ENCODE measurements around the gene NEBL.

Gene NEBL

DNA sequence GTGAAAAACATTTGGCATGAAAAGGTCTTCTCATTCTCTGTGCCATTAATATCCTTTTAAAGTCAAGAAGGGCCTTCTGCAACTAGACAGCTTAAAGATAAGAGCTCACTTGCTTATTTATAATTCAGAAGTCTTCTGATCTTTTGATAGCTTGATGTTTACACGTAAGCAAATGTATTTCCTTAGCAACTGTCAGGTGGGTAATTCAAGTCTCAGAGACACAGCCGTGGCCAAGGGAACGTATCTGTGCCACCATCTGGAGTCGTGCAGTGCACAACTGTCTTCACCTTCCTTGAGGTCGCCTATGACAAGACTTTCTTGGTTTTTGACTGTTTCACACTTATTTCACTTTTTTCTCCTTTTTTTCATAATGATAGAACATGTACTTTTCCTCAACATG, 4.0 kb upstream of the NEBL start:
- DNase-seq (ENCODE audit: low read depth): no peak

DNA sequence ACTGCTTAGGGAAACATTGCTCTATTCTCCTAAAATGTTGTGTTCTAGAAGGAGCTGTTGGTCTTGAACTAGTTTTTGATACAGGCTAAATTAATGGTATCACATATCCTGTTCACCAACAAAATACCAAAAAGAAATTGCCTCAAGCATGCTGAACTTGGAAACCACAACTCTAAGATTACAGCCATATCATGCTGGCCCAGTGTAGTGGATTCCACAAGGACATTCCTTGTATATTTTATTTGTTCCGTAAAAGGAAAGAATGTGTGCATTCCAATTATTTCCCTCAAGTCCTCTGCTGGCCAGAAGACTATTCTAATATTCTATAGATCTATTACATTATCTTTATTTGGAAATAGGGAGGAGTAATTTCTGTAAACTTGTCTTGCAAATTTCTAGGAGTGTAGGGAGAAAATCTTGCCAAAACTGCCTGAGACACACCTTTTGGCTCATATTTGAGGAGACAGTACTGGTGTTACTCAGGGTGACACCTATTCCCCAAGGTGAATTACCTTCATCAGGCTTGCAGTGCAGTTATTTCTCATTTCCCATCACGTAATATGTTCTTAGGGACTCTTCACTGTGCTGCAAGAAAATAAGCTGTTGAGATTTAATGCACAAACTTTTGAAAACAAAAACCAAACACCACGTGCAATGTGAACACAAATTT, 1.9 kb upstream of the NEBL start:
- DNase-seq (ENCODE audit: low read depth): peak; percentile 77

DNA sequence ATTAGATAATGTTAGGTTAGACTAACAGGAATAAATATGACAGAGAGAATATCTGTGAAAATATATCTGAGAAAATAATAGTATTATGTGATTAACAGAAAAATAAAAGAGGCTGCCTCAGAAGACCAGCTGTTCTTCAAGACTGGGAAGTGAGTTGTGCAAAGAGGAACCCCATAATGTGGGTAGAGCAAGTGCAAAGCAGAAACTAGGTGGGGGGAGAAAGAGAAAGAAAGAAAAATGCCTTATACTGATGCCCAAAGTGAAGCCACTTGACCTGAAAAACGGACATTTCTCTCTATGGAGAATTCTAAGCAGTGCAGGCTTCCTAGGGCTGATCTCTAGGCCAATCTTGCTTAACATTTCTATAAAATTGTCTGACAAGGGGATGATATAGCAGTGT, 3.8 kb downstream of the NEBL start:
- no peak for DNase-seq (ENCODE audit: low read depth)

DNA sequence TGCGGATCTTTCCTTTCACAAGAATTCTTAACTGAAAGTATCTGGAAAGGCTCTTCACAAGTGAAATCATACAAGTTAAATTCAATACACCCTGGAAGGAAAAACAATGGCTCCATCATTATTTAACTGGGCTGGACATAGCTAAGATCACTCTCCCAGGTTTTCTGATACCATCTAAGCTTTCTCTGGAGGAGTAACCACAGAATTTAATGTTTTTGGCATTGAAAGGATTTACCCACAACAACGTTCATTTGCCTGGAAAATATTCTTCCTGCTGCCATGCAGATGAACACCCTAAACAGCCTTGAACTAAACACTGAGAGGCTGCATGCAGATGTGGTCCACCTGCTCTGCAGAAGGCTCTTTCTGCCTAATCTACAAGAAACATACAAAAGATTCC, 4.3 kb downstream of the NEBL start:
- DNase-seq (ENCODE audit: low read depth): peak; percentile 62

DNA sequence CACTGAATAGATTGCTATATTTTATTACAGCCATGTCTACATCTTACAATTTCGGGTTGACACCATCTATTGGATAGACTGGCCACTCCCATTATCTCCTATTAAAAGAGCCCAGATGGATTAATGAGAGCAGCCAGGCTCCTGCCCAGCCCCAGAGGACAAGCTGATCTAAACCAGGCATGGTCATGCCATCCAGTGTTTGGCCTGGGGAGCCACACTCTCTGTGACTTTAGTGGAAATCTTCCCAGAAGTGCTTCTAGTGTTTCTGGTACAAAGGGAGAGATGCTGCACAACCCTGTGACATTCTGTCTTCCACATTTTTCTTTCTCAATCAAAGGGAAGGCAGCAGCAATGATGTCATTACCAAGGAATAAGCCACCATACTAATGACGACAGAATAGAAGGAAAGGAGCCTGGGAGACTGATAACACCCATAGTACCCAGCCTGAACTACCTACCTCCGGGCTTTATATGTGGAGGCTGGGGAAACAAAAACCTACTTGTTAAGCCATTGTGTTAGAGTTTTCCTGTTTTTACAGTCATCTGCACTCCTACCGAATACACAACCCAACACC, 5.0 kb downstream of the NEBL start:
- peak; percentile 24 for DNase-seq (ENCODE audit: low read depth)

DNA sequence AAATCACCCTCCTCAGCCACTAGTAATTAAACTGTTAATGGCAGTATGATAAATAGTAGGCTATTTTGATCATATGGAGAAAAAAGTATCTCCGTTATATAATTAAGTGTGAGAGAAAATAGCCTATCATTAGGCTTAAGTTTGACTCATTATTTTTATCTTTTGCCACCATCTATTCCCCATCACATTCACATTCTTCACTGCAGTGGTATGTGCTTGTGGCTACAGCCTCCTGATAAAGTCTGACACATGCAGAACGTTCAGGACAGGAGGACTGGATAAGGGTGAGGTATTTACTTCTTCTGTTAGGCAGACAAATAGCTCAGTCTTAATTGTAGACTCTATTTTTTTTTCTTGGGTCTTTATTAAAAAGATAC, 5.8 kb downstream of the NEBL start:
- DNase-seq (ENCODE audit: low read depth): peak; percentile 98

DNA sequence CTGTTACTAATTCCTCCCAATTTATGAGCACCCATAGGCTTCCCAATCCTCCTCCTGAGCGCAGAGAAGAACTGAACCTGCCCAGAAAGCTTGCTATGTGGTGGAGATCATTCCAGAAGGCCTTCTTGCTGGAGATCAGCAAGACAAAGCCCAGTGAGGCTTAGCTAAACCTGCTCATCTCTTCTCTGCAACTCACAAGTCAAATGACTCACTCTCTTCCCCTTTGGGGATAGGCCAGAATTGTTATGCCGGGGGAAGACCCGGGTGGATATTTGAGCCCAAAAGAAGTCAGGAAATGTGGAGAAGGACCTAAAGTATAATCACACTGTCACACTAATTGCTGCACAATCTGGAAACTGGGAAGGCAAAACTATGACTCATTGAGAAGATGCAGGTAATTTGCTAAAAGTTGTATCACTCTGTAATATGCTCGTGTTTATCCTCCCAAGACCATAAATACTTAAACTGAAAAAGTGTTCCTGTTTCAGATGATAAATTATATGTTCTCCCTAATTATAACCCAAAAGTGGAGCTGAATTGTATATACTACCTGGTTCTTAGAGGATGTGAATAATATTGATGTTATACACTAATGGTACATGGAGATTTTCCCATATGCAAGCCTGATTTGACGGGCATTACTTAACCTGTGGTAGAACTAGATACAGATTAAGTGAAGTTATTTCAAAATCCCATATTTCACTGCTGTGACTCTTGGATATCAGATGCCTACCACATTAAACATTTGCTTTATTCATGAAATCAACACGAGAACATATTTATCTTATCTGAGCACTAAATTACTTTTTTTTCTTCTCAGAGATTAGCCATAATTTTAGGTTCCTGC, 6.4 kb downstream of the NEBL start:
- peak; percentile 95 for DNase-seq (ENCODE audit: low read depth)

DNA sequence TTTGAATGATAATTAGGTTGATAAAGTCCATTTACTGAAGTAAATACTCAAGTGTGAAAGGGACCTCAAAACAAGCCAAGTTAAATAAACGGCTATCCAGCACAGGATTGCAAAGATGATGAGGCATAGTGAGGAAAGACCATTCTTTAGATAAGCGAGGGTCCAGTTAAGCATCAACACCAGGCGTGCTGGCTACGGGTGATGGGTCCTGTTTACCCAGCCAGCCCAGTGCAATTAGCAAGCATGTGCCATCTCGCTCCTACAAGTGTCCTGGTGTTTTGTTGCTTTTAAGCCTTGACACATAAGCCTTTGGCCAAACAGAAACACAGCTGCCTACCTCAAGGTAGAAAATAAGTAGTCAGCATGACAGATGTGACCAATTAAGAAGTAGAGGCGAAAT, 7.1 kb downstream of the NEBL start:
- DNase-seq (ENCODE audit: low read depth): peak; percentile 64

DNA sequence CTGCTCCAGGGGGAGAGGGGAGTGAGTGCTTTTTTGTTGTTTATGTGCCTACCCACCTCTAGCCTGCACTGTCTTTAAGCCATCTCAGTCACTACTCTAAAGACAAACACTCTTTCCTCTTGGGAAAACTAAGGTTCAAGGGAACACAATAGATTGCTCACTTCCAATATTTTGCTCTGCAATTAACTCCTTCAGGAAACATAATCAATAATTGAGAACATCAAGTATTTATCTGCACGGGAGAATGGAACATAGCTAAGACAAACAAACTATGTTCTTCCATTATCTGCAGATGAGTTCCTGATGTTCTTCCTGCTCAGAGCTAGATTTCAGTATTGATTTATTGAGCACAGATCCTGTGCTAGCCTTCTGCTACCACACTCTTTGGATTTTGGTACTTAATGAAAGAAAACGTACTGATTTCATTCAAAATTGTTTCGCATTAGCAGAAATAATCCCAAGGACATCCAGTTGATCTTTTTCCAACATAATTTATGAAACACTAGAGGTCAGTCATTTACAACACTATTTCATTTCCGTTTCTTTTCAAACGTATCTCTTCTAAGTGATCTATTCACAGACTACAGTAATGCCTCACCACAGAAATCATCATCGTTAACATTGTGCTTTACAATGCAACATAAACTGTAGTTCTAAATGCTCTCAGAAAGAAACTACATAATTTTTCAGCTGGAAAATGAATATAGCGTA, 8.3 kb downstream of the NEBL start:
- no peak for DNase-seq (ENCODE audit: low read depth)

DNA sequence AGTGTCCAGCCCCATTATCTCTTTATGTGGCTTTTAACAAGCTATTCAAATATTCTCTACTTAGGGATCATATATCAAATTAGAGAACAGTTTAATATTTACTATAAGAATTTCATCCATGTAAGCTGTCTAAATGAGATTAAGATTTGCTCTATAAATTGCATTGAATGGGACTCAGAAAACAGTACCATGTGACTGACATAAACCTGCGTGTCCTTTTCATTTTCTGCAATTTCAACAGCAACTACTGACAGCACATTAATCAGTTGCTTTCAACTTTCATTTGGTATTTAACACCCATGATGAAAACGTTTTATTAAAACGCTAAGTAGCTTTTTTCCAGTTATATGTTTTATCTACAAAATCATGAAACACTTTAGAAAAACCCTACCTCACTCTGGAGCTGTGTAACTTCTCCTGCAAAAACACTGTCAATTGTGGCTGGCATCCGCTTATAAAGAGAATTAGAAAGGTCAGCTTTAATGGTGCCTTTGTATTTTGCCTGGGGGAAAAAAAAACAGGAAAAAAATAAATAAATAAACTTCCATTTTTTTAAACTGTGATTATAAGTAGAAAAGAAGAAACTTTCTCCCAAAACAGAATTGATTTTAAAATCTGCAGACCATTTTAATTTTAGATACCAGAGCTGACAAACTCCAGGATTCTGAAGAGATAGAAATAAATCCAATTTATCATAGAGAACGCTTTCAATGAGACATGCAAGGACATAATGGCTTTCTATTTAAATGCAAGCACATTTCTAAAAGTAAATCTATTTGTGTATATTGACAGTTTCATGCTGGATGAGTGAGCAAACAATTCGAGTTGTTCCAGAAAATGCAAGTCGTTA, 9.2 kb downstream of the NEBL start:
- DNase-seq (ENCODE audit: low read depth): no peak

DNA sequence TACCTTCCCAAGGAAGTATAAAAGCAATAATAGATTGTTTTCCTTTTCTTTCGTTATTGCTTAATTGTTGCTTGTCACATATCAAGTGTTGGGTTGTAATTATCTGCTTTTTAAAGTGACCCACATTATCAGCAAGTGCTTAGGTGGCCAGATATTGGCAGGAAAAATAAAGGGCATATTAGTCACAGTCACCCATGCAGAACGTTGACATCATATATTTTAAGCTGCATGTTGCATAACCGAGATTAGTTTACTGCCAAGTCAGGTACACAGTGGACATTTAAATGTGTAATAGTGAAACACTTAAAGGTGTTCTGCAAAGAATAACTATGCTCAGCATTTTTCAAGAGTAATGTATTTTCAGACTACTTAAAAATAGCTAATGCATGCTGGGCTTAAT, 11.4 kb downstream of the NEBL start:
- no peak for DNase-seq (ENCODE audit: low read depth)

DNA sequence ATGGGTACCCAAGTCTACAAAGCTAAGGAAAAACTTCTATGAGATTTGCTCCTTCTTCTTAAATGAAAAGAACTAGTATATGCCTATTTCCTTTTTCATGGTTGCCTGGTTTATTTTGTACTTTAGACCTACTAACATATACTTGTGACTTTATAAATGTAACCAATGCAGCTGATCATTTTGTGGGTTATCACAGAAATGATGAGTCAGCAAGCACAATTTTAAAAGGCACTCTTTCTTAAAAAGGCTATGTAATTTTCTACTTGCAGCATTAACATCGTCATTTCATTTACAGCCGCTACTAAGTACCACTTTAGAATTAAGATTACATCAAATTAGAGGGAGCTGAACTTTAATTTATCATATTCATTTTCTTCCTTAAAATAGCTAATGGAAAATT, 13.6 kb downstream of the NEBL start:
- DNase-seq (ENCODE audit: low read depth): no peak

DNA sequence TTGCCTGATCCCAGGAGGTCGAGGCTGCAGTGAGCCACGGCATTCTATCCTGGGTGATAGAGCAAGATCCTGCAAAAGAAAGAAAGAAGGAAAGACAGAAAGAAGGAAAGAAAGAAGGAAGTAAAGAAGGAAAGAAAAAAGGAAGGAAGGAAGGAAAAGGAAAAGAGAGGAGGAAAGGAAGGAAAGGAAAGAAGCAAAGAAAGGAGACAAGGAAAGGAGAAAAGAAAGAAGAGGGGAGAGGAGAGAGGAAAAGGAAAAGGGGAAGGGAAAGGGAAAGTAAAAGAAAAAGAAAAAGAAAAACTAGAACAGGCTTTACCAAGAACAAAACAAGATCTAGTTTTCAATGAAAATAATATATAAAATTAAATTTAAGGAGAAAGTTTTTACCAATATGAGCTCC, 15.0 kb downstream of the NEBL start:
- DNase-seq (ENCODE audit: low read depth): no peak

DNA sequence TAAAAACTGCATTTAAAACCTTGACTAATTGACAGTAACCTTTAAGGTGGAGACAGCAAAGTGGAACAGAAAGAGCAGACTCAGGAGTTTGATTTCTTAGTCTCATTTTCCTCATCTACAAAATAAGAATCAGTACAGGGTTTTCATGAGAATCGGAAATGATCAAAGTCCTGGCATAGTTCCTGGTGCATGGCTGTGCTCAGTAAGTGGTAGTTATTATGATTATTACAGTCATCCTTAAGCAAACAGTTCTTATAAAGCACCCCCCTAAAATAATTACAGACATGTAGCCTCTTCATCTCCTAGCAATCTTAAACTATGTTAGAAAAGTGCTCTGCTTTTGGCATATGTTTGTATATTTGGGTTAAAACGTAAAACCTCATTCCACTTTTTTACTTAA, 18.0 kb downstream of the NEBL start:
- no peak for DNase-seq (ENCODE audit: low read depth)

DNA sequence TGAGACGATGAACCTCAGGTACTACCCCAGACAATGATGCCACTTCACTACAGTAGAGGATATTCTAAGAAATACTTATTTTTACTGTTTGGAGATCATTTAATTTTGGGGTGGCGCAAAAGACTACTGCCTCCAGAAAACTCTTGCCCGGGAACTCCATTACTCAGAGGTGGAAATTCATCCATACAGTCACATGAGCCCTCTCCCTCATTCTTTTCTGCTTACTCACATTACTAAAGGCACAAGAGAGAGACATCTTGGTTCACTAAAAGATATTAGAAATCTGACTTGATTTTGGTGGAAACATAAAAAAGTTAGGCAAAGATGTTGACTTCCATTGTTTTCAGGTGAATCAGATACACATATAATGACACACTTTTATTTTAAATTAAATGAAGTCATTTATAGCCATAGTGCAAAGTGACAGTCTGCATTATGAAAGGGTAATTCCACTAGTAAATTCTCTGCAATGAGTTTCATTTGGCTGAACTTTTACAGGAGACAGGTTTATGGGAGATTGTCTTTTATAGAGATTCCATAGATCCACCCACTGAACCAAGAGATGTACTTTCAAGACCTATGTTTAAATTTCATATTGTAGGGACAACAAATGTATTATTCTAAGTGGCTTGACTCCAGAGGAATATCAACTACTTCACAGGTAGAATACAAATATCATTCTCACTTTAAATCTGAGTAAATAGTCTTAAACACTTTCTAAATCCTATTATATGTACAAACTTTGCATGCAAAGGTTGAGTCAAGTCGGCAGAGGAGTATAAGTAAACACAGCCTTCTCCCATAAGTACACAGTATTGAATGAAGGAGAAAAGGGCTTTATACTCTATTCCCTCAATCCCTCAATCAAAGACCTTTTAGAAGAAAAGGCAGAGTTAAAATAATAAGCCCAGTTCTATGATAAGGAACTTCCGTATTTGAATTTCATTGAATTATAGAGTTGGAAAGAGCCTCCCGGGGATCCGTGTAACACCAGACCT, 18.8 kb downstream of the NEBL start:
- DNase-seq (ENCODE audit: low read depth): peak; percentile 49

DNA sequence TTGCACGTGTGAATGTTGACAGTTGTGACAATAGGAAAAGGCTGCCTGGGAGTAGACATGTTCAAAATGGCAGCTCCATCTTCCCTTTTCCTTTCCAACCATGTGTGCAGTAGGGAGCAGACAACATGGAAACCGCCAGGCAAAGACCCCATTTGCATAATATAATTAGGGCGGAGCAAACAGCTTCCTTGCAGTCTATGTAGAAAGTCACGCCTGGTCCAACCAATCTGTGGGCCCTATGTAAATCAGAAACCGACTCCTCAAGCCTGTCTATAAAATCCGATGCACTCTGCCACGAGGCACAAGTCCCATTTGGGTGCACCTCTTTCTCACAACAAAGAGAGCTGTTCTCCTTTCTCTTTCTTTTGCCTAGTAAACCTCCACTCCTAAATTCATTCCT, 19.6 kb downstream of the NEBL start:
- no peak for DNase-seq (ENCODE audit: low read depth)

DNA sequence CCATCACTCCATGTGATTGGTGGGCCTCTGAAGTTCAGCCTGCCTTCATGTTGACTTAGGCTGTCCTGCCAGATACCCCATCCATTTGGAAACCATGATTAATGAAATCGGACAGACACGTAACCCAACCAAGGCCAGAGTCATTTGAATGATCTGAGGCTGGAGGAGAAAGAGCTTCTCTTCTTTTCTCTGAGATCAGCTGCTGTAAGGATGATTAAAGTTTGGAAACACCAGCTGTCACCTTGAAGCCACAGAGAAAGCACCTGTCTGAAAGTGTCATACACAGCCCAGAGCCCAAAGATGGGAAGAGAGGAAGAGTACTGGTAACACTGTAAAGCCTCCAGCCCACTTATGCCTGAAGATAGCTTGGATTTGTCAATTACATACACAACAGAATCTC, 22.9 kb downstream of the NEBL start:
- no peak for DNase-seq (ENCODE audit: low read depth)

DNA sequence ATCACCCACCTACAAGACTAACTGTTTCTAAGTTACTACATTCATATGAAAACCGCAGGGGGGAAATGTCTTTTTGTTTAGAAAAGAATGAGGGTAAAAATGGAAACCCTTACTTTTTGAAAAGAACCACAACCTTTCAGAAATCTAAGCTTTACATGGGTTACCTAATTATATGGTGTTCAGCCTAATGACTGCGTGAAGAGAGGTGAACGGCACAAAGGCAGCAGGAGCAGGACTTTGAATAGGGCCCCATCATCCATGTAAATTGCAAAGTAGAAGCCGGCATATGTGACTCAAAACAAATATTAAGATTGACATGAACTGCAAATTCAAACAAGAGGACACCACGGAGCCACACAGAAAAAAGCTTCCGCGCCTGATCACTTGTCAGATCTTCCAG, 25.1 kb downstream of the NEBL start:
- DNase-seq (ENCODE audit: low read depth): no peak

DNA sequence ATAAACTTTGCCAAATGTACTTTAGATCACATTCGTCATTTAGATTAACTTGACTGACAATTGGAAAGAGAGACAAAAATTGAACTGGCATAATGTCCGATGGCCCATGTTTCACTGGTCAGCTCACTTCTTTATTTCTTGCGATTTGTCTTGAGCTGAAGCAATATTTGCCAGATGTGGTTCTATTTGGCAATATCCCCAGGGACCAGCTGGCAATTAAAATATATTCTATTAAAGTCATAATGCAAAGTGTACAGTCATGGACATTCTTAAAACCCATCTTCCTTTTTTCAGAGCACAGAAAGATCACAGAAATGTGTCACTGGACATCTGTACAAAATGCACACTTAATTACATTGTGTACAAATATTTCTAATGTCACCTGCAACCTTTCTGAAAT, 26.3 kb downstream of the NEBL start:
- DNase-seq (ENCODE audit: low read depth): no peak

DNA sequence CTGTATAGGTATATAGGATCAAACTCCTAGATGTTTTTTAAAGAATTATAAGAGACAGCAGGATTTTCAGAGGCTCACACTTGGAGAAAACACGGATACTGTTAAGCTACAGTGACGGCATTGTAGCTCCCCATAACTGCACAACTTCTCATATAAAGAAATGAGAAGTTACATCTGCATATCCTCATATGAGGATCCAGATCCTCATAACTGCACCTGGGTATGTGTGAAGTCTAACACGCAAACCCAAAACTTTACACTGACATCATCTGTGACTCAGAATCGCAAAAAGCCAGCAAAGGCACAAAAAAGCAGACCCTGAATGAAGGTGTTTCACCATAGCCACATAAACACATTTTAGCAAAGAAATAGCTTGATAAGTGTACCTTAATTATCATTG, 34.1 kb downstream of the NEBL start:
- no peak for DNase-seq (ENCODE audit: low read depth)
